GM06990 (cell line): ENCODE data around the gene FAT1.

Experiments
- DNase-seq: peaks from one replicate; pipeline ENCODE4 v3.0.0-alpha.2; 2011; ENCODE audit not compliant: insufficient read length; ENCODE audit errors: extremely low read depth
- H3K27me3 ChIP-seq: replicated peaks from 2 replicates; pipeline ENCODE4 v1.6.0; 2011; ENCODE audit warnings: low read length; ENCODE audit not compliant: control insufficient read depth, insufficient read depth
- H3K36me3 ChIP-seq: 2 replicates; pipeline ENCODE4 v1.5.1; 2011; ENCODE audit warnings: low read length; ENCODE audit not compliant: control insufficient read depth, insufficient read depth
- H3K4me3 ChIP-seq: replicated peaks from 2 replicates; pipeline ENCODE4 v1.5.1; 2011; ENCODE audit warnings: low read depth, mild to moderate bottlenecking, control low read depth, low read length
- TF ChIP-seq, protein P1 (sequence below): IDR thresholded peaks from 2 replicates; pipeline ENCODE4 v1.5.1; 2011; ENCODE audit warnings: low read length, control low read depth, mild to moderate bottlenecking, inconsistent platforms; ENCODE audit not compliant: insufficient read depth, poor library complexity, severe bottlenecking

Gene FAT1

DNA sequence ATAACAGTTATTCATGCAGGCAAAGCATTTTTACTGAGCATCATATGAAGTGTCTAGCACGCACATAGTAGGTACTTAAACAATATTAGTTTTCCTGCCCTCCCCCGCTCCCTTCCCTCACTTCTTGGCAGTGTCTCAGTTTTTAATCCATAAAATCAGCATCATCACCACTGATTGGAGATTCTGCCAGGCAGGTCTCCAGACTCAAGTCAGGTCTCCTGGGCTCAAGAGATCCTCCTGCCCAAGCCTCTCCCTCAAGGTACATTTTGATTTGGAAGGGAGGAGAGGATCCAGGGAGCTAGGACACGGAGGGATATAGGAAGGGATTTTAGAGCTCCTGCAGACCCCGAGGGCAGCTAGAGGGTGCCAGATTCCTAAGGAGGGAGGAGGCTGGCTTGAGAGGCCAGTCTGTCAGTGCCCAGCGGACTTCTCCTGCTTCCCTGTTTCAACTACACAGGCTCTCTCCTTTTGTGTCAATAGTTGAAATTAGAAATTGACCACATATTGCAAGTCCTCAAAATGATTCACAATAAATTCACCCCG, 4.4 kb upstream of the FAT1 start:
- Histone ChIP-seq H3K36me3 (no peaks in the 10 kb centered on the region), H3K27me3 (no peaks in the 10 kb centered on the region), H3K4me3 (no peak overlapping the region)
- no peak for DNase-seq
- TF ChIP-seq, protein P1, sequence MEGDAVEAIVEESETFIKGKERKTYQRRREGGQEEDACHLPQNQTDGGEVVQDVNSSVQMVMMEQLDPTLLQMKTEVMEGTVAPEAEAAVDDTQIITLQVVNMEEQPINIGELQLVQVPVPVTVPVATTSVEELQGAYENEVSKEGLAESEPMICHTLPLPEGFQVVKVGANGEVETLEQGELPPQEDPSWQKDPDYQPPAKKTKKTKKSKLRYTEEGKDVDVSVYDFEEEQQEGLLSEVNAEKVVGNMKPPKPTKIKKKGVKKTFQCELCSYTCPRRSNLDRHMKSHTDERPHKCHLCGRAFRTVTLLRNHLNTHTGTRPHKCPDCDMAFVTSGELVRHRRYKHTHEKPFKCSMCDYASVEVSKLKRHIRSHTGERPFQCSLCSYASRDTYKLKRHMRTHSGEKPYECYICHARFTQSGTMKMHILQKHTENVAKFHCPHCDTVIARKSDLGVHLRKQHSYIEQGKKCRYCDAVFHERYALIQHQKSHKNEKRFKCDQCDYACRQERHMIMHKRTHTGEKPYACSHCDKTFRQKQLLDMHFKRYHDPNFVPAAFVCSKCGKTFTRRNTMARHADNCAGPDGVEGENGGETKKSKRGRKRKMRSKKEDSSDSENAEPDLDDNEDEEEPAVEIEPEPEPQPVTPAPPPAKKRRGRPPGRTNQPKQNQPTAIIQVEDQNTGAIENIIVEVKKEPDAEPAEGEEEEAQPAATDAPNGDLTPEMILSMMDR = no peak

- TF ChIP-seq, protein P1 = no peak
- Histone ChIP-seq H3K27me3 (no peaks in the 10 kb centered on the region), H3K4me3 (no peak overlapping the region), H3K36me3 (no peaks in the 10 kb centered on the region)
- no peak for DNase-seq
Observed at GRCh38 chr4:186727169-186727976, 3.7 kb upstream of the FAT1 start.

- no peak for DNase-seq
- Histone ChIP-seq H3K4me3 (no peak overlapping the region), H3K27me3 (no peaks in the 10 kb centered on the region), H3K36me3 (no peaks in the 10 kb centered on the region)
- TF ChIP-seq, protein P1 = no peak
Observed at GRCh38 chr4:186726426-186727168, 2.9 kb upstream of the FAT1 start.

DNA sequence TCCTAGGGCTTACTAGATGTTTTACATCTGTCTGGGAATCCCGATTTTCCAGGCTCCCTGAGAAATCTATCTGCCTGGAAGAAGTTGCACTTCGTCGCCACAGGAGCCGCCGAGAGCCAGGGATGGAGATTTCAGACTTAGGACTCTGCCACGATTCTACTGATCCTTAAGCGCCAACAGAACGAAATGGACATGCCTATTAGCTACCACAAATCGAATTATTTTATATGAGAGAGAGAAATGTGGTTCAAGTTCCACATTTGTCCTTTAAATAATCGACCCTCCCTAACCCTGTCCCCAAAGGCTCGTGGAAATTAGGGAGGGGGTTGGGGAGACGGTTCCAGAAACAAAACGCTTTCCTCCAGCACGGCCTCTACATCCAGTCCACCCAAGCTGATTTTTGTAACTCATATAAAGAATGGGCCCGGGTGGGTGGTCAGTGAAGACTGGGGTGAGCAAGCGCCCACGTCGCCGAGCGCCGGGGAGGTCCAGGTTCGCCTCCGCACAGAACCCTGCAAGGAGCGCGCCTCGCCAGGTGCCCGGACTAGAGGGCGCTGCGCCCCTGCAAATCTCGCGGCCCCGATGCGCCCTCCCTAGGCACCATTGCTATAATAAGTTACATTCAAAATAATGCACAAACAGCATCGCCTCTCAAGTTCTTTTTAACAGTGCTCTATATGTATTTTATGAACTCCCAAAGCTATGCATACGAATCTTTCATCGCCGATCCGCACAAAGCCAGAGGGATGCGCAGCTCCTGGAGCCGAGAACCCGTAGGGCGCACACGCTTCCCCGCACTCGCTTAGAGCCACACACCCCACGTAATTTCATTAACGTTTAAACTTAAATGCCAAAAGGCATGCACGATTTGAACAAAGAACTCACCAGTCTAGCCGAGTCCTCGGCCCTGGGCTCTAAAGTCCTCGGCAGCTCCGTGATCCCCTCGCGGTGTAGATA, 2.1 kb upstream of the FAT1 start:
- TF ChIP-seq, protein P1 = no peak
- no peak overlapping the region for H3K4me3 ChIP-seq
- H3K36me3 ChIP-seq = no peaks in the 10 kb centered on the region
- DNase-seq = no peak
- H3K27me3 ChIP-seq = no peaks in the 10 kb centered on the region

DNA sequence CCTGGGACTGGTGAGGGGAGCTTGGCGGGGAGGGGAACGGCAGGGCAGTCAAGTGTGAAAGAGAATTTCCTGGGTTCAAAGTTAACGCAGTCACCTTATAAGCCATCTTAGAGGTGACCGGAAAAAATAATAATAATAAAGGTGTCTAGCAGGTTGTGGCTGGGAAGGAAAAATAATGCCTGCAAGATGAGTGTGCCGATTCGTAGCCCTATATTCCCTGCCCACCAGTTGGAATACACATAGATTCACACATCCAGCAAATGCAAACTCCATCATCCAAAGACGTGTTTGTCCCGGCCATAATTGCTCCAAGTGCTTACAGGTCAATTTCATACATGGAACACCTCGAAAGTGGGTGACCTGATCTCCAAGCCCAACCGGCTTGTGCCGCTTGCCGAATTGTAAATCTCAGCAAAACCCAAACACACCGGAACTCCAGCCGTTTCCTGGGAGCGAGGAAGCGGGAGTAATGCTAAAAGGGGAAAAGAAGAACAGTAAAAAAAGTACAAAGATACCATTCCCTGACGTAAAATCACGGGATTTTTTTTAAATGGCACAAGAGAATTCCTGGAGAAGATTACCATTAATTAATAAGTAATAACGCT, 1.3 kb upstream of the FAT1 start:
- DNase-seq = no peak
- no peaks in the 10 kb centered on the region for H3K27me3 ChIP-seq
- H3K4me3 ChIP-seq = no peak overlapping the region
- TF ChIP-seq, protein P1 = no peak
- no peaks in the 10 kb centered on the region for H3K36me3 ChIP-seq
